Right lobe of liver (tissue), 4 donors: Measurements from ENCODE around the gene JAZF1.

Experiments used
- CTCF ChIP-seq, 4 donors: fragments of 200-600 bp in 3 of 4; fragments of 450-650 bp in 1 of 4; IDR thresholded peaks; one replicate each; pipeline versions ENCODE4 v1.5.1 to v1.8.0; 2016 to 2022; ENCODE audit warnings: antibody characterized with exemption in 4 of 4, mild to moderate bottlenecking in 2 of 4
- POLR2A ChIP-seq: fragments of 450-650 bp; IDR thresholded peaks from one replicate; pipeline ENCODE4 v1.6.1; 2017; ENCODE audit warnings: antibody characterized with exemption, mild to moderate bottlenecking
- donor health status: DM: no; HTN: no; CAD: no.
- donor health status: DM: no; HTN: no; CAD: no.
- donor health status: DM: no; HTN: yes; CAD: no.

- TF ChIP-seq POLR2A (no peak), CTCF (IDR thresholded peaks at IDR 0.05) (no peak)
These were observed 91.5 kb downstream of the JAZF1 start for GRCh38 chr7:28088901-28089714.
